GM12878 (cell line): Measurements from ENCODE around the gene WDR93. TPM values are rescaled to one million over a fixed set of nuclear protein-coding genes. Genes with fewer than 3 reads are reported as not detected.

ENCODE experiments used
- EGR1 ChIP-seq, 2 experiments: IDR thresholded peaks; 1 replicate in 1 of 2; 2 replicates in 1 of 2; pipeline ENCODE4 v1.6.1; 2011 to 2012; ENCODE audit warnings: low read depth in 2 of 2, low read length in 2 of 2, borderline replicate concordance in 1 of 2, mild to moderate bottlenecking in 1 of 2, moderate library complexity in 1 of 2
- NBN ChIP-seq: fragments of 450-650 bp; IDR thresholded peaks from 2 replicates; pipeline ENCODE4 v1.6.1; 2016
- NFXL1 ChIP-seq: fragments of 450-650 bp; IDR thresholded peaks from 2 replicates; pipeline ENCODE4 v1.6.1; 2017; ENCODE audit warnings: antibody characterized with exemption, mild to moderate bottlenecking, borderline replicate concordance
- REST ChIP-seq: IDR thresholded peaks from 2 replicates; pipeline ENCODE4 v1.6.1; 2012; ENCODE audit warnings: mild to moderate bottlenecking, low read depth, low read length
- SMARCA5 ChIP-seq: fragments of 450-650 bp; IDR thresholded peaks from 2 replicates; pipeline ENCODE4 v1.6.1; 2017; ENCODE audit warnings: mild to moderate bottlenecking
- SPI1 ChIP-seq: IDR thresholded peaks from 2 replicates; pipeline ENCODE4 v1.6.1; 2011; ENCODE audit warnings: low read depth, mild to moderate bottlenecking, low read length, moderate library complexity, borderline replicate concordance; ENCODE audit not compliant: insufficient read depth
- TCF7 ChIP-seq: IDR thresholded peaks from 2 replicates; pipeline ENCODE4 v1.6.1; 2014; ENCODE audit warnings: antibody characterized with exemption, borderline replicate concordance
- ZNF622 ChIP-seq: fragments of 450-650 bp; IDR thresholded peaks from 2 replicates; pipeline ENCODE4 v1.6.1; 2017; ENCODE audit warnings: mild to moderate bottlenecking, inconsistent platforms
- polyA plus RNA-seq, 11 experiments: library from polyadenylated mRNA; depleted of rRNA in 4 of 11; unstranded in 6 of 11; stranded (reverse) in 5 of 11; fragments of >200 nt; fragmentation: Nextera tagmentation in 4 of 11; fragmentation: Illumina TruSeq in 1 of 11; extraction: Ambion mirVana in 4 of 11; extraction: Trizol in 1 of 11; gene quantifications; 1 replicate in 1 of 11; 2 replicates in 10 of 11; pipeline versions ENCODE4 v1.2.1 to v1.2.3, GENCODE V29; 2011 to 2016; ENCODE audit warnings: inconsistent platforms in 2 of 11, missing spikeins in 2 of 11, low read depth in 1 of 11
- total RNA-seq, 4 experiments: library from RNA; depleted of rRNA in 3 of 4; stranded (reverse); fragments of >200 nt in 3 of 4; fragmentation: Illumina TruSeq in 1 of 4; extraction: Trizol in 1 of 4; gene quantifications; 2 replicates each; pipeline versions ENCODE4 v1.2.1 to v1.2.3, GENCODE V29; 2013 to 2021
- TF ChIP-seq, protein P1 (sequence below): fragments of 450-650 bp; IDR thresholded peaks from 2 replicates; pipeline ENCODE4 v1.6.1; 2018; ENCODE audit warnings: borderline replicate concordance, mild to moderate bottlenecking; ENCODE audit not compliant: partially characterized antibody

Gene WDR93
- total and polyA plus RNA-seq, 10 of the 15 experiments (the other 5 are each of a cell fraction or from before 2014, with no cell fraction given): not detected

- TF ChIP-seq, protein P1, sequence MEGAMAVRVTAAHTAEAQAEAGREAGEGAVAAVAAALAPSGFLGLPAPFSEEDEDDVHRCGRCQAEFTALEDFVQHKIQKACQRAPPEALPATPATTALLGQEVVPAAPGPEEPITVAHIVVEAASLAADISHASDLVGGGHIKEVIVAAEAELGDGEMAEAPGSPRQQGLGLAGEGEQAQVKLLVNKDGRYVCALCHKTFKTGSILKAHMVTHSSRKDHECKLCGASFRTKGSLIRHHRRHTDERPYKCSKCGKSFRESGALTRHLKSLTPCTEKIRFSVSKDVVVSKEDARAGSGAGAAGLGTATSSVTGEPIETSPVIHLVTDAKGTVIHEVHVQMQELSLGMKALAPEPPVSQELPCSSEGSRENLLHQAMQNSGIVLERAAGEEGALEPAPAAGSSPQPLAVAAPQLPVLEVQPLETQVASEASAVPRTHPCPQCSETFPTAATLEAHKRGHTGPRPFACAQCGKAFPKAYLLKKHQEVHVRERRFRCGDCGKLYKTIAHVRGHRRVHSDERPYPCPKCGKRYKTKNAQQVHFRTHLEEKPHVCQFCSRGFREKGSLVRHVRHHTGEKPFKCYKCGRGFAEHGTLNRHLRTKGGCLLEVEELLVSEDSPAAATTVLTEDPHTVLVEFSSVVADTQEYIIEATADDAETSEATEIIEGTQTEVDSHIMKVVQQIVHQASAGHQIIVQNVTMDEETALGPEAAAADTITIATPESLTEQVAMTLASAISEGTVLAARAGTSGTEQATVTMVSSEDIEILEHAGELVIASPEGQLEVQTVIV: no peak
- TF ChIP-seq EGR1 (IDR thresholded peaks at IDR 0.05; ENCODE audit: borderline replicate concordance in 1 of 2, low read depth in 2 of 2, low read length in 2 of 2): no peak
- no peak for TF ChIP-seq SPI1
- no peak for TF ChIP-seq NBN
- no peak for TF ChIP-seq REST
- no peak for TF ChIP-seq TCF7
- TF ChIP-seq NFXL1: no peak
- TF ChIP-seq SMARCA5: no peak
- TF ChIP-seq ZNF622: no peak
- TF ChIP-seq, all 136 proteins: peak for 0
Measured at GRCh38 chr15:89725064-89725463, 34.5 kb downstream of the WDR93 start (continued).
